Measurements from ENCODE around the gene SPINK6.

DNA sequence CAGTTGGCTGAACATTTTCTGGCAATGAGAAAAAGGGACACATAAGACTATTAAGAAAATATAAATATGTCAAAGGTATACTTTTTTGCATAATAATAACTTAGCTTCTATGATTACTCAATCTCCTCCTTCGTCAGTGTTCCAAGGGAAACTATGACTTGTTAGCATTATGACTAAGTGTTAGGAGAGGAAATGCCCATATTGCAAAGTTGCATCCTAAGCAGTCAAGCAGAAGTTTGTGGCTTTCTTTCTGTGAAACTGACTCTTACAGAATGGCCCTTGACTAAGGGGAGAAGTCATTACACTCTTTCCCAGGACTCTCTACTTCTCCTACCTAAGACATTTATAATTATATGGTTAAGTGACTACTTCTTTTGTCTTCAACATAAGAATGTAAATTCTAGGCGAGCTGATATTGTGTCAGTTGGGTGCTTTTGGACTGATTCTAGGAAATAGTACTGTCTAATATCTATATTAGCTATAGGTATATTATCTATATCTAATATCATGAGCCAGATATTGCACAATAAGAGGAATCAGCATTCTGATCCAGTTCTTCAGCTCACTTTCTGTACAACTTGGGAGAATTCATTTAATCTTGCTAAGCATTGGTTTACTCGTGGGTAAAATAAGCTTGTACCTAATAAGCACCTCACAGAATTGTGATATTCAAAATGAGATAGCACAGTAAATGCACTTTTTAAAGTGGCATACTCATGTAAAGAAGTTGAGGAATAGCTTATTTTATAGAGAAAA is 16.4 kb upstream of the SPINK6 start:
- no peak for TF ChIP-seq CTCF (IDR thresholded peaks at IDR 0.05)
- TF ChIP-seq POLR2A (IDR thresholded peaks at IDR 0.05), result no peak

Data from vagina (tissue), 2 donors.